NCI-H1694 treated with DMSO at 0.1 percent for 48 hours (cell line): ENCODE data around the gene MYH16.
"Not testable (repeated sequence)": the region's sequence is repeated elsewhere in the genome, so short reads cannot be mapped to it uniquely, and the experiment has no call there.

Experiments used
- DNase-seq: peaks from one replicate; lab custom pipeline; 2025; lab: John Stamatoyannopoulos, UW

The MYH16 gene

DNA sequence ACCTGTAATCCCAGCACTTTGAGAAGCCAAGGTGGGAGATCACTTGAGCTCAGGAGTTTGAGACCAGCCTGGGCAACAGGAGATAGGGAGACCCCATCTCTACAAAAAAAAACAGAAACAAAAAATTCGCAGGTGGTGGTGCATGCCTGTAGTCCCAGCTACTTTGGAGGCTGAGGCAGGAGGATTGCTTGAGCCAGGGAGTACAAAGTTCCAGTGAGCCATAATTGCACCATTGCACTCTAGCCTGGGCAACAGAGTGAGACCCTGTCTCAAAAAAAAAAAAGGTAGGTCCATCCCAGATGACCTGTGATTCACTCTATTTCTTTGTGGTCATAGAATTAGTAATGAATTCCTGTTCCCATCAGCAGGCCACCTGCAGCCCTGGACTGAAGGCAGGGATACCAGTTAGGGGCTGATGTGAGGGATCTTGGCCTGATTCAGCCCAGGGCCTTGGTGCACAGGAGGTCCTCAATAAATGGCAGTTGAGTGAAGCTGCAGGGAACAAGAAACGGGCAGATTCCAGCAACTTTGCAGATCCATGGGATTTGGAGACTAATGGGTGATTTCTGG, at the start of gene MYH16:
Gene MYH16, plus strand, starts transcription at position 364 of the 570 bp plus-strand sequence.
- DNase-seq: no peak

- not testable (repeated sequence) for DNase-seq
Observed at GRCh38 chr7:99224263-99224898, 48.3 kb upstream of the MYH16 start.

- DNase-seq: no peak
Observed at GRCh38 chr7:99224899-99225265, 47.8 kb upstream of the MYH16 start.

DNA sequence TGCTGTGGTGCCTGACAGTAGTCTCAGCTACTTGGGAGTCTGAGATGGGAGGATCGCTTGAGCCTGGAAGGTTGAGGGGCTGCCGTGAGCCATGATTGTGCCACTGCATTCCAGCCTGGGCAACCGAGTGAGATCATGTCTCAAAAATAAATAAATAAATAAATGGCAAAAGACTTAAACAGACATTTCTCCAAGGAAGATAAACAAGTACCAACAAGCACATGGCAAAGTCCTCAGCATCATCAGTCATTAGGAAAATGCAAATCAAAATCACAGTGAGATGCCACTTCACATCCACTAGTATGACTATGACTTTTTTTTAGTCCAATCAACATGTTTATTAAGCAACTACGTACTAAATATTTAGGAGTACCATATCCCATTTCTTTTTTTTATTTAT, 43.4 kb upstream of the MYH16 start:
- DNase-seq: no peak

DNA sequence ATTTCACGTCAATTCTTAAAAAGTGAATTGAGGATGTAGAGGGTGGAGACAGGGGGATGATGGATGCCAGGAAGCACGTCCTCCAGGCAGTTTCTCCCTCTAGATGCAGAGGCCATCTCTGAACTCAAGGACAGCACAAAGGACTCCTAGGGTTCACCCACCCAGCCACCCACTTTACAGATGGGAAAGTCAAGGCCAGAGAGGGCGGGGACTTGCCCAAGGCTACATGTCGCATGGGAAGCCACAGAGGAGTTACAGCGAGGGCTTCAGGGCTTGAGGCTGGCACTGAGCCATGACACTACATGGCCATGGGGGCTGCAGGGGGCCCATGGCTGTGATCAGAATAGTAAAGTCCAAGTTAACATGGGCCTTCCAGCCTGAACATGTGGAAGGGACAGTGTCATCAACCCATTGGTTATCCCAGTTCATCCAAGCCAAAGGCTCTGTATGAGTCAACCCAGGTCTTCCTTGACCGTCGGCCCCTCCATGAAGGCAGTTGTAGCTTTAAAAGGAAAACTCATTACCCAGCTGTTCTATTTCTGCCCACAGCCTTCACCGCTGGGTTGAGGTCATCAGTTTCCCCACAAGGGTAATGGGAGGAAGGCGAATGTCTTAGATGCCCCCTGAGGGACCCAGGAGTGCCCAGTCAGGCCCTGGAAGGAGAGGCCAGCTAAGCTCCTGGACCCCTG, 40.4 kb upstream of the MYH16 start:
- no peak for DNase-seq

GRCh38 chr7:99232955-99233354, 39.7 kb upstream of the MYH16 start:
- not testable (repeated sequence) for DNase-seq

DNA sequence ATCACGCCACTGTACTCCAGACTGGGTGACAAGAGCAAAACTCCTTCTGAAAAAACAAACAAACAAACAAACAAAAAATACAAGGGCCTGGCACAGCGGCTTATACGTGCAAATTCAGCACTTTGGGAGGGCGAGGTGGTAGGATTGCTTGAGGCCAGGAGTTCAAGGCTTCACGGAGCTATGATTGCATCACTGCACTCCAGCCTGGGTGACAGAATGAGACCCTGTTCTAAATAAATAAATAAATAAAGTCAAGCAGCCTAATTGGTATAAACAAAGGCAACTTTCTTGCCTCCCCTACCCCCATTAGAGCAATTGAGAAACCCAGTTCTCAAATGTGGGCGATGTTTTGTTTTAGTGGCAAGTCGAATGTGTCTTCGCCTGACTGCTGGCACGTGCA, 38.5 kb upstream of the MYH16 start:
- DNase-seq: no peak

GRCh38 chr7:99235925-99236324, 36.7 kb upstream of the MYH16 start:
- no peak for DNase-seq

GRCh38 chr7:99237876-99238275, 34.8 kb upstream of the MYH16 start:
- not testable (repeated sequence) for DNase-seq

DNA sequence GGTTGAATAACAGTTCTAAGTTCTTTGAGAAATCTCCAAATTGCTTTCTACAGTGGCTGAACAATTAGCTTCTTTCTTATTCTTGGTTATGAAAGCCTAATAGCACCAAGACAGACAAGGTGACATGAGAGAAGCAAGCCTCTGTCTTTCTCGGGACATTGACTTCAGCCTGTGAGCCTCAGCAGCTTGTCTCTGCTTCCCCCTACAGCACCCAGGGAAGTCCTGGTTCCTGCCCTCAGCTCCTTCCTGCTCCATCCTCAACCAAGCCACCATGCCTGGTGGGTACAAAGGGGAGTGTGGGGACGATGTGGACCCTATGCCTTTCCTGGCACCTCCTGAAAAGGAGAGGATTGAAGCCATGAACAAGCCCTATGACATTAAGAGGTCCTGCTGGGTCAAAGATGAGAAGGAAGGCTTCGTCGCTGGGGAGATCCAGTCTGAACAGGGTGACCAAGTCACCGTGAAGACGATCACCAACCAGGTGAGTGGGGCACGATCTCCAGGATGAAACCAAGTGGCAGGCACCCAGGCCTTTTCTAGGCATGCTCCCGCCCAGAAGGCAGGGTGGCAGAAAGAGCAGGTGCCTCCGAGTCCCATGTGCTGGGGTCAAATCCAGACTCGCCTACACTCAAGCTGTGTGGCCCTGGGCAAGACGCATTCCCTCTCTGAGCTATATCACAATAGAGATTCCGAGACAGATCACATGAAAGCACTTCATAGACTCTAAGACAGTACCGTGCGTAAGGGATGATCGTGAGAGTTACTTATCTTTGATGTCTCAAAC, 33.9 kb upstream of the MYH16 start:
- no peak for DNase-seq

DNA sequence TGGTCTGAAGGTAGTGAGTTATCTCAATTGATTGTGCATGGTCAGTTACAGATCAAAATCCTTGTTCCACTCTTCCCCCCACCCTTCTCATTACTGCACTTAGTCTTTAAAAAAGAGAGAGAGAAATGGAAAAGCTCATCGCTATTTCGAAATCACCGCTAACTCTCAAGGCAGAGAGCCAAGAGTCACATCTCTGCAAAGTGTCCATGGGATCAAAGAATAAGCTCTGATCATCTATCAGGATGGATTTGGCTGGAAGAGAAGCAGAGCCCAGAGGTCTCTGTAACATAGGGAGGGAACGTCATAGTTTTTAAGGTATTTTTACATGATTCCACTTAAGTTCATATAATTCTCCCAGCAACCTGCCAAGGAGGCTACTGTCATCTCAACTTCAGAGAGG, 30.0 kb upstream of the MYH16 start:
- DNase-seq: no peak

- no peak for DNase-seq
Observed at GRCh38 chr7:99243751-99244337, 28.8 kb upstream of the MYH16 start.

DNA sequence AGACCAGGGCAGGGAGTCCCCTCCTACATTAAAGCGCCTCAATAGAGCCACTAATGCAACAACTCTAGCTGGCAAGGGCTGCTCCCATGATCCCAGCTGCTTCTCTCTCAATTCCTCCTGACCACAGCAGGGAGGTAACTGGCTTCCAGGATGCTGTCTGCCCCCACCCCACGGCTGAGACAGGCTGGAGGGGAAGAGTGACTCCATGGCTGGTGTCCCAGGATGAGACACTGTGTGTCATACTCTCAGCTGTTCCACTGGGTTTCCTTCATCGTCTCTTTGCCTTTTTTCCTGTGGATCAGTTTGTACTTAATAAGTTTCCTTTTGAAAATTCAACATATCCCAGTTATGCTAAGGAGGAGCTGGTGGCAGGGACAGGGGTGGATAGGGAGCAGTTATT, 27.7 kb upstream of the MYH16 start:
- DNase-seq: no peak

DNA sequence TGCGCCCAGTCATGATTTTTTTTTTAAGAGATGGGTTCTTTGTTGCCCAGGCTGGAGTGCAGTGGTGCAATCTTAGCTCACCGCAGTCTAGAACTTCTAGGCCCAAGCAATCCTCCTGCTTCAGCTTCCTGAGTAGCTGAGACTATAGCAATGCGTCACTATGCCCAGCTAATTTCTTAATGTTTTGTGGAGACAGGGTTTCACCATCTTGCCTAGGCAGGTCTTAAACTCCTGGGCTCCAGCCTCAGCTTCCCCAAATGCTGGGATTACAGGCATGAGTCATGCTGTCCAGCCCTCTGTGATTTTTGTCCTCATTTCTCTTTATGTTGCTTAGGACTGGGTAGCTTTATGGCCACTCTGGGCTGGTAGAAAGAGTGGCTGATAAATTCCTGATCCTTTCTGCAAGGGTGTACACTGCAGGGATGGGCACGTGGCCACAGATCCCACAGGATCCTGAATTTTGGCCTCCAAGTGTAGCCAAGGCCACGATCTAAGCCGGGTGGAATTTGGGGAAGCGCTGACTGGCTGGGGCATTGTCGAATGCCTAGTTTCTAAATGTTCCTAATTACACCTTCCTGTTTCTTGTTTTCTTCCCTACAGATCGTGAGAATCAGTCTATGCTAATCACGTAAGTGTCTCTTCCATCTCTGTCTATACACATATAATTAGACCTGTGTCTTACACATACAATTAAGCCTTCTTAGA, 24.1 kb upstream of the MYH16 start:
- no peak for DNase-seq

GRCh38 chr7:99249985-99250575, 22.6 kb upstream of the MYH16 start:
- DNase-seq: no peak

DNA sequence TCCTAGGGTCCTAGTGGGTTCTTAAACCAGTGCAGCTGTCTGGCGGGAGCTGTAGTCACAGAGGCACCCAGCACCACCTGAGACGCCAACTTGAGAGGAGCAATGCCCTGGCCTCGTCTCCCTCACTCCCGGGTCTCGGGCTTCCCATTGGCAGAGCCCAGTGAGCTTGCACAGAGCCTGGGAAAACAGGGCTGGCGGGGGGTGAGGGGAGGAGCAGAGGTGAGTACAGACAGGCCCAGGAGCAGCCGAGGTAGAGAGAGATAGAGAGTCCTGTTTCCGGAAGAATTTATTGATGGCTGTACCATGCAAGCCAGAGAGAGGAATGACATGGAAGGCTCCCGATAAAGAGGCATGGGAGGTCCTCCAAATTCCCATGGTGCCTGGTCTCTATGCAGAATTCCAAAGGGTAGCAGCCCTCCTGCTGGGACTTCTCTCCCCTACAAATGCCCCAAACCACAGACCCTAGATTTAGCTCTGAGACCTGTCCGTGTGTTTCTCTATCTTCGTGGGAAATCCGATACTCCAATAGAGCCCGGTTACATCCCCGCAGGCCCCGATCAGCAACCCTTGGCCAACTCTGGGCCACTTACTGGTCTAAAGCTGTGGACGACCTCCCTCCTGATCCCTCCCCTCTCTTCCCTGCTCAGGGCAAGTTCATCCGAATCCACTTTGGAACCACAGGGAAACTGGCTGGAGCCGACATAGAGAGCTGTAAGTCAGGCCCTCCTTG, 20.3 kb upstream of the MYH16 start:
- DNase-seq: no peak

- DNase-seq: no peak
Observed at GRCh38 chr7:99253369-99253768, 19.3 kb upstream of the MYH16 start.

DNA sequence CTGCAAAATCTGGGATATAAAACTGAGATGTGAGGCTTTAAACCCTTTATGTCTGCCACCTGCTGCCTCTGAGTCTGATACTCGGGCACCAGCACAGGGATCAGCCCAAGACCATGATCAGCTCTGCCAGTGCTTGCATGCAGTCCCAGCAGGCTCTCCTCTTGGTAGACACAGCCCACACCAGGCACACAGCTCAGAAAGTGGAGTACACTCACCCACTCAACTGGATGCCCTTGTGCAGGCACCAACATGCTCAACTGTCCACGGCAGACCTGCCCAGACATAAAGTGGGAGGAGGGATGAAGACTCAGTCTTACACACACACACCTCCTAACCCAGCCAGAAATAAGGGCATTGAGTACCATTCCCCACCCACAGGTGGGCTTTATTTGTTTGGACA, 18.2 kb upstream of the MYH16 start:
- DNase-seq: no peak

DNA sequence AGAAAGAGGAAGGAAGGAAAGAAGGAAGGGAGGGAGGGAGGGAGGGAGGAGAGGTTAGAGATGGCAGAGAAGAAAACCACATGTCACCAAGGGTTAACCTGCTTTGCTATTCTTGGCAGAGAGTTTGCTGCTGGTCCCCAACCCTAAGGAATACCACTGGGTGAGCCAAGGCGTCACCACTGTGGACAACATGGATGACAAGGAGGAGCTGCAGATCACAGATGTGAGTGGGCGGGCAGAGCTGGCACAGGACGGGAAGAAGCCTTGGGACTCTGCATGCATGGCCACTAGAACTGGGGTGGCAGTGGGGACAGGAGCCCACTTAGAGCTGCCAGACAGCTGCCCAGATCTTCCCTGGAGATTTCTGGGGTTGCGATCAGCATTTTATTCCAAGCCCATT, 17.2 kb upstream of the MYH16 start:
- no peak for DNase-seq

GRCh38 chr7:99257065-99257464, 15.6 kb upstream of the MYH16 start:
- no peak for DNase-seq

DNA sequence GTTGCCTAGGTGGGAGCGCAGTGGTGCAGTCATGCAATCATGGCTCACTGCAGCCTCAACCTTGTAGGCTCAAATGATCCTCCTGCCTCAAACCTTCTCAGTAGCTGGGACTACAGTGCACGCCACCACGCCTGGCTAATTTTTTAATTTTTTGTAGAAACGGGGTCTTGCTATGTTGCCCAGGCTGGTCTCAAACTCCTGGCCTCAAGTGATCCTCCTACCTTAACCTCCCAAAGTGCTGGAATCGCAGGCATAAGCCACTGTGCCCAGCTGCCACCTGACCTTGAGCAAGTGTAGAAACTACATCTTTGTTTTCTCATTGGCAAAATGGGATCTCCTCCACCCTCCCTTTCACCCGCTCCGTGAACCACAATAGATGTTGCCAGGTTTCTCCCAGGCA, 15.0 kb upstream of the MYH16 start:
- DNase-seq: no peak
